Karpas-422 (cell line): Measurements from ENCODE around the gene UBE2M. TPM values are rescaled to one million over a fixed set of nuclear protein-coding genes. Genes with fewer than 3 reads are reported as not detected.

Experiments
- DNase-seq: peaks from one replicate; pipeline ENCODE4 v3.0.0-alpha.2; 2015
- H2AFZ ChIP-seq: fragments of 200-600 bp; sonication (generic); 2 replicates; pipeline ENCODE4 v1.6.1; 2014; ENCODE audit warnings: antibody characterized with exemption, low read length, mixed read lengths
- H3K27ac ChIP-seq: fragments of 200-600 bp; sonication (generic); 2 replicates; pipeline ENCODE4 v1.5.1; 2014; ENCODE audit warnings: mild to moderate bottlenecking, low read length, moderate library complexity
- H3K27me3 ChIP-seq: fragments of 200-600 bp; sonication (generic); 2 replicates; pipeline ENCODE4 v1.6.1; 2014; ENCODE audit warnings: low read length, mixed read lengths
- H3K36me3 ChIP-seq: fragments of 200-600 bp; sonication (generic); 2 replicates; pipeline ENCODE4 v1.6.1; 2014; ENCODE audit warnings: low read length, mixed read lengths; ENCODE audit not compliant: insufficient read depth
- H3K4me1 ChIP-seq: fragments of 200-600 bp; sonication (generic); 2 replicates; pipeline ENCODE4 v1.6.1; 2014; ENCODE audit warnings: mild to moderate bottlenecking, low read length, mixed read lengths
- H3K4me2 ChIP-seq: fragments of 200-600 bp; sonication (generic); 2 replicates; pipeline ENCODE4 v1.6.1; 2014; ENCODE audit warnings: low read length, low read depth, mild to moderate bottlenecking; ENCODE audit not compliant: poor library complexity, severe bottlenecking
- H3K4me3 ChIP-seq: fragments of 200-600 bp; sonication (generic); 2 replicates; pipeline ENCODE4 v1.5.1; 2014; ENCODE audit warnings: mild to moderate bottlenecking, antibody characterized with exemption, low read length, mixed read lengths
- H3K79me2 ChIP-seq: fragments of 200-600 bp; sonication (generic); 2 replicates; pipeline ENCODE4 v1.6.1; 2014; ENCODE audit warnings: mild to moderate bottlenecking, low read length, mixed read lengths
- H3K9ac ChIP-seq: fragments of 200-600 bp; sonication (generic); 2 replicates; pipeline ENCODE4 v1.6.0; 2014; ENCODE audit warnings: low read length
- H3K9me2 ChIP-seq: fragments of 200-600 bp; sonication (generic), shearing (Covaris generic); replicated peaks from 2 replicates; pipeline ENCODE4 v1.6.0; 2014; ENCODE audit warnings: mild to moderate bottlenecking, low read length, moderate library complexity; ENCODE audit not compliant: insufficient read depth
- H3K9me3 ChIP-seq: fragments of 300-700, 200-600 bp; sonication (generic); 2 replicates; pipeline ENCODE4 v1.6.1; 2014; ENCODE audit warnings: low read length, mixed read lengths
- H4K20me1 ChIP-seq: fragments of 200-600 bp; sonication (generic); 2 replicates; pipeline ENCODE4 v1.6.1; 2014; ENCODE audit warnings: mild to moderate bottlenecking, antibody characterized with exemption, low read length, low read depth; ENCODE audit not compliant: insufficient read depth
- total RNA-seq: library from RNA; depleted of rRNA; stranded (reverse); fragments of >200 nt; shearing (Covaris generic); gene quantifications from 2 replicates; pipeline ENCODE4 v1.2.3, GENCODE V29; 2014; ENCODE audit warnings: low replicate concordance

UBE2M gene
- total RNA-seq, 1 experiment from 2014 or later = 90.6 TPM

- H3K27ac ChIP-seq = no peak overlapping the region
- no peak overlapping the region for H3K4me3 ChIP-seq
- H3K27me3 ChIP-seq = no peaks in the 10 kb centered on the region
- peaks cover 14% of the 10 kb centered on the region for H3K4me1 ChIP-seq
- H3K9me2 ChIP-seq = no peaks in the 10 kb centered on the region
- no peaks in the 10 kb centered on the region for H3K79me2 ChIP-seq
- no peak overlapping the region for H3K9ac ChIP-seq
- DNase-seq = no peak
- H3K36me3 ChIP-seq = no peaks in the 10 kb centered on the region
- no peak overlapping the region for H3K4me2 ChIP-seq
- no peaks in the 10 kb centered on the region for H3K9me3 ChIP-seq
- no peak overlapping the region for H2AFZ ChIP-seq
- H4K20me1 ChIP-seq = no peaks in the 10 kb centered on the region
Measured at GRCh38 chr19:58529405-58529804, 29.0 kb downstream of the UBE2M start.

GRCh38 chr19:58522709-58523108 lies 35.7 kb downstream of the UBE2M start:
- Histone ChIP-seq H4K20me1 (no peaks in the 10 kb centered on the region), H3K4me3 (no peak overlapping the region), H3K4me1 (peaks cover 12% of the 10 kb centered on the region), H3K36me3 (no peaks in the 10 kb centered on the region), H2AFZ (no peak overlapping the region), H3K9me3 (no peaks in the 10 kb centered on the region), H3K79me2 (no peaks in the 10 kb centered on the region), H3K9me2 (no peaks in the 10 kb centered on the region), H3K4me2 (no peak overlapping the region), H3K27me3 (no peaks in the 10 kb centered on the region), H3K27ac (no peak overlapping the region), H3K9ac (no peak overlapping the region)
- no peak for DNase-seq

DNA sequence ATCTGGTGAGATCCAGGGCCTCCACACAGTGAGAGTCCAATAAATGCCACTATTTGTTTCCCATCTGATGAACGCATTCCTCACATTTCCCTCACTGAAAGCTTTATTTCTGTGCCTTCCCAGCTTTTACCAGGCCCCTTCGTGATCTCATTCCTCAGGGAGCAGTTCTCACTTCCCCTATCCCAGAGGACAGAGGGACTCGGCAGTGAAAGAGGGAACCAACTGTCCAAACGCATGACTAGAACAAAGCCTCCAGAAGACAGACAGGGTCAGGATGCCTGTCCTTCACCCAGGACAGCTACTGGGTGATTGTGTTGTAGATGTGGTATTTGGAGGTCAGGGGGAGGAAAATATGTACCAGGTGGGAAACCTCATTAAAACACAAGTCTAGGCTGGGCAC lies 36.8 kb downstream of the UBE2M start:
- no peaks in the 10 kb centered on the region for H4K20me1 ChIP-seq
- no peaks in the 10 kb centered on the region for H3K9me3 ChIP-seq
- no peak overlapping the region for H3K27ac ChIP-seq
- no peaks in the 10 kb centered on the region for H3K9me2 ChIP-seq
- no peak for DNase-seq
- no peaks in the 10 kb centered on the region for H3K27me3 ChIP-seq
- no peak overlapping the region for H3K4me2 ChIP-seq
- H3K36me3 ChIP-seq = no peaks in the 10 kb centered on the region
- no peak overlapping the region for H3K4me3 ChIP-seq
- H2AFZ ChIP-seq = no peak overlapping the region
- peaks cover 12% of the 10 kb centered on the region for H3K4me1 ChIP-seq
- no peaks in the 10 kb centered on the region for H3K79me2 ChIP-seq
- H3K9ac ChIP-seq = no peak overlapping the region

DNA sequence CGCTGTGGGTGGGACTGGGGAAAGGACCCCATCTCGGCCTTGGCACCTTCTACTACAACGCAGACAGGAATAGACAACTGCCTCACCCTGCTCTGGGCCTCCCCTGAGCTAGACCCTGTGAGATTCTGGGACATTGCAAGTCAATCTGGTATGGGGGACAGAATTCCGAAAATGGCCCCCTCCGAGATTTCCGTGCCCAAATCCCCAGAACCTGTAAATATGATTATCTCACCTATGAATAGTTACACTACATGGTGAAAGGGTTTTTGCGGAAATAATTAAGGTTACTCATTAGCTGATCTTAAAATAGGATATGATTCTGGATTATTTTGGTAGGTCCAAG lies 38.2 kb downstream of the UBE2M start:
- H3K4me1 ChIP-seq = peaks cover 21% of the 10 kb centered on the region
- no peaks in the 10 kb centered on the region for H3K36me3 ChIP-seq
- no peak for DNase-seq
- peaks cover 10% of the 10 kb centered on the region for H3K79me2 ChIP-seq
- no peaks in the 10 kb centered on the region for H4K20me1 ChIP-seq
- H3K9me2 ChIP-seq = no peaks in the 10 kb centered on the region
- peak overlapping the region; percentile 81 for H3K4me3 ChIP-seq
- H2AFZ ChIP-seq = no peak overlapping the region
- peak overlapping the region; percentile 93 for H3K4me2 ChIP-seq
- H3K9me3 ChIP-seq = no peaks in the 10 kb centered on the region
- peak overlapping the region; percentile 79 for H3K27ac ChIP-seq
- H3K27me3 ChIP-seq = no peaks in the 10 kb centered on the region
- H3K9ac ChIP-seq = peak overlapping the region; percentile 86

- peak within 1 kb of the TSS; percentile 81 for H3K4me3 ChIP-seq
- no peaks in the 10 kb centered on the region for H4K20me1 ChIP-seq
- H3K4me2 ChIP-seq = peak within 1 kb of the TSS; percentile 93
- no peaks in the 10 kb centered on the region for H3K27me3 ChIP-seq
- no peaks in the 10 kb centered on the region for H3K9me2 ChIP-seq
- peaks cover 17% of the 10 kb centered on the region for H3K79me2 ChIP-seq
- H3K9me3 ChIP-seq = no peaks in the 10 kb centered on the region
- H2AFZ ChIP-seq = peak within 1 kb of the TSS; percentile 50; the same call in 1 of the 2 replicates
- H3K4me1 ChIP-seq = peaks cover 27% of the 10 kb centered on the region
- peak; percentile 94 for DNase-seq
- H3K36me3 ChIP-seq = no peaks in the 10 kb centered on the region
- H3K9ac ChIP-seq = peak within 1 kb of the TSS; percentile 86
- H3K27ac ChIP-seq = peak within 1 kb of the TSS; percentile 79
Measured at GRCh38 chr19:58519355-58520256, 38.8 kb downstream of the UBE2M start, which contains the start of gene ZBTB45. Gene ZBTB45 (minus strand): TSS chr19:58519810. CDS start chr19:58517673, 2,137 bp downstream.

GRCh38 chr19:58519087-58519354 lies 39.4 kb downstream of the UBE2M start:
- Histone ChIP-seq H3K27me3 (no peaks in the 10 kb centered on the region), H2AFZ (peak overlapping the region; percentile 50; the same call in 1 of the 2 replicates), H3K4me3 (peak overlapping the region; percentile 81), H3K79me2 (peaks cover 21% of the 10 kb centered on the region), H3K27ac (peak overlapping the region; percentile 79), H3K4me1 (peaks cover 29% of the 10 kb centered on the region), H3K9ac (peak overlapping the region; percentile 86), H3K9me3 (no peaks in the 10 kb centered on the region), H4K20me1 (no peaks in the 10 kb centered on the region), H3K36me3 (no peaks in the 10 kb centered on the region), H3K4me2 (peak overlapping the region; percentile 93), H3K9me2 (no peaks in the 10 kb centered on the region)
- DNase-seq = peak; percentile 74

GRCh38 chr19:58518256-58519086 lies 39.9 kb downstream of the UBE2M start:
- Histone ChIP-seq H3K9me3 (no peaks in the 10 kb centered on the region), H3K27ac (peak overlapping the region; percentile 79), H3K9me2 (no peaks in the 10 kb centered on the region), H4K20me1 (no peaks in the 10 kb centered on the region), H3K9ac (peak overlapping the region; percentile 86), H3K79me2 (peaks cover 21% of the 10 kb centered on the region), H3K4me3 (peak overlapping the region; percentile 81), H3K4me2 (peak overlapping the region; percentile 93), H3K4me1 (peaks cover 33% of the 10 kb centered on the region), H3K36me3 (no peaks in the 10 kb centered on the region), H3K27me3 (no peaks in the 10 kb centered on the region), H2AFZ (no peak overlapping the region)
- DNase-seq = peak; percentile 67
